Stomach (tissue), 9 donors: Measurements from ENCODE around the gene RGS11. TPM values are rescaled to one million over a fixed set of nuclear protein-coding genes. Genes with fewer than 3 reads are reported as not detected.

ENCODE experiments used
- DNase-seq, 2 donors: peaks; one replicate each; pipeline versions ENCODE4 v3.0.0 to v3.0.0-alpha.2; 2013 to 2019
- H3K27ac ChIP-seq, 5 donors: fragments of 200-600 bp in 4 of 5; sonication (generic) in 4 of 5; one replicate each; pipeline ENCODE4 v1.5.1; 2013 to 2019; ENCODE audit warnings: mild to moderate bottlenecking in 1 of 5, moderate library complexity in 1 of 5
- H3K27me3 ChIP-seq, 3 donors: fragments of 200-600 bp; sonication (generic); one replicate each; pipeline ENCODE4 v1.5.1; 2017 to 2019; ENCODE audit warnings: mixed run types in 1 of 3
- H3K36me3 ChIP-seq, 4 donors: fragments of 200-600 bp; sonication (generic); 1 replicate in 3 of 4; 2 replicates in 1 of 4; pipeline ENCODE4 v1.5.1; 2016 to 2019
- H3K4me1 ChIP-seq, 4 donors: fragments of 200-600 bp; sonication (generic); one replicate each; pipeline ENCODE4 v1.5.1; 2016 to 2019
- H3K4me3 ChIP-seq, 4 donors: fragments of 200-600 bp; sonication (generic) in 3 of 4; one replicate each; pipeline ENCODE4 v1.5.1; 2016 to 2019; ENCODE audit warnings: mild to moderate bottlenecking in 1 of 4
- H3K9me3 ChIP-seq, 4 donors: fragments of 200-600 bp; sonication (generic); one replicate each; pipeline ENCODE4 v1.5.1; 2016 to 2019
- CTCF ChIP-seq, 7 experiments: fragments of 450-650 bp in 4 of 7; fragments of 200-600 bp in 3 of 7; sonication (generic) in 3 of 7; IDR thresholded peaks; one replicate each; pipeline ENCODE4 v1.5.1; 2016 to 2019; ENCODE audit warnings: antibody characterized with exemption in 7 of 7, control low read depth in 2 of 7, mild to moderate bottlenecking in 1 of 7
- EP300 ChIP-seq: sonication (generic); formaldehyde crosslinking; IDR thresholded peaks from one replicate; pipeline ENCODE4 v1.6.1; 2017; ENCODE audit warnings: antibody characterized with exemption
- POLR2A ChIP-seq, 4 donors: fragments of 450-650 bp; IDR thresholded peaks; one replicate each; pipeline ENCODE4 v1.6.1; 2016; ENCODE audit warnings: antibody characterized with exemption in 4 of 4, control low read depth in 2 of 4, mild to moderate bottlenecking in 1 of 4, moderate library complexity in 1 of 4
- POLR2AphosphoS5 ChIP-seq, 3 donors: sonication (generic); formaldehyde crosslinking; IDR thresholded peaks; one replicate each; pipeline ENCODE4 v1.6.1; 2016; ENCODE audit warnings: antibody characterized with exemption in 3 of 3
- WGBS, 5 donors: extraction: QIAGEN DNeasy Blood & Tissue Kit in 3 of 5; methylation state at CpG; one replicate each; pipeline versions ENCODE4 v1.1.5 to v1.1.7; 2013 to 2018; 5-methylcytosine and 5-hydroxymethylcytosine counted together
- intact Hi-C: fragments of 100-400 bp; cut with DNase I; formaldehyde crosslinking; loops from one replicate; pipeline ENCODE4 v1.15.1; 2023; ENCODE audit warnings: low total_unique reads
- polyA plus RNA-seq, 3 donors: library from polyadenylated mRNA; stranded (reverse); fragments of 200-250 nt; gene quantifications; one replicate each; pipeline ENCODE4 v1.2.3, GENCODE V29; 2013
- total RNA-seq, 5 donors: library from RNA; depleted of rRNA; stranded (reverse); fragments of >200 nt; gene quantifications; one replicate each; pipeline versions ENCODE4 v1.1.0 to v1.2.3, GENCODE V29; 2014 to 2016
- donor health status: healthy with polysubstance abuse.
- donor health status: Bipolar disorder and iron deficiency.
- donor health status: healthy.

RGS11 gene
- total and polyA plus RNA-seq, 8 donors = 2.6 to 26.3 (median 9.6) TPM

GRCh38 chr16:263182-263774 is 12.5 kb downstream of the RGS11 start:
- TF ChIP-seq POLR2AphosphoS5 (IDR thresholded peaks at IDR 0.05) (no peak), CTCF (IDR thresholded peaks at IDR 0.05) (no peak), EP300 (no peak), POLR2A (IDR thresholded peaks at IDR 0.05) (no peak)
- Histone ChIP-seq H3K27ac (no peak overlapping the region), H3K27me3 (no peaks in the 10 kb centered on the region), H3K36me3 (peaks cover 48 to 76% (median 73%) of the 10 kb centered on the region in 4 donors), H3K4me3 (no peak overlapping the region), H3K4me1 (peaks cover 0 to 14% (median 12%) of the 10 kb centered on the region in 4 donors), H3K9me3 (no peaks in the 10 kb centered on the region)
- no peak for DNase-seq
- intact Hi-C loops = no loop called here
- WGBS, 5 donors = 93 to 96% (median 93%) methylated on average over 29 to 35 of the region's 35 CpGs

- DNase-seq = no peak
- H3K36me3 ChIP-seq = peaks cover 48 to 78% (median 75%) of the 10 kb centered on the region in 4 donors
- no peak overlapping the region for H3K4me3 ChIP-seq
- peaks cover 0 to 12% (median 9%) of the 10 kb centered on the region in 4 donors for H3K4me1 ChIP-seq
- H3K27ac ChIP-seq = no peak overlapping the region
- TF ChIP-seq POLR2A (IDR thresholded peaks at IDR 0.05) (no peak), CTCF (IDR thresholded peaks at IDR 0.05) (no peak), POLR2AphosphoS5 (IDR thresholded peaks at IDR 0.05) (no peak), EP300 (no peak)
- H3K27me3 ChIP-seq = no peaks in the 10 kb centered on the region
- no peaks in the 10 kb centered on the region for H3K9me3 ChIP-seq
- 92 to 94% (median 93%) methylated on average over 27 to 29 of the region's 29 CpGs for WGBS, 5 donors
- intact Hi-C loops = no loop called here
These were observed 13.5 kb downstream of the RGS11 start for GRCh38 chr16:262121-262745.

- Histone ChIP-seq H3K4me3 (no peak overlapping the region), H3K27ac (no peak overlapping the region), H3K27me3 (no peaks in the 10 kb centered on the region), H3K36me3 (peaks cover 48 to 86% (median 84%) of the 10 kb centered on the region in 4 donors), H3K4me1 (peaks cover 0 to 11% (median 8%) of the 10 kb centered on the region in 4 donors), H3K9me3 (no peaks in the 10 kb centered on the region)
- WGBS, 5 donors = 78 to 93% (median 87%) methylated on average over 13 to 28 of the region's 28 CpGs
- no peak for DNase-seq
- intact Hi-C loops = no loop called here
- TF ChIP-seq EP300 (no peak), POLR2A (IDR thresholded peaks at IDR 0.05) (no peak), CTCF (IDR thresholded peaks at IDR 0.05) (no peak), POLR2AphosphoS5 (IDR thresholded peaks at IDR 0.05) (no peak)
These were observed 14.6 kb downstream of the RGS11 start for GRCh38 chr16:261031-261691.

- TF ChIP-seq POLR2AphosphoS5 (IDR thresholded peaks at IDR 0.05) (no peak), EP300 (no peak)
- no peak for DNase-seq
- 93 to 96% (median 95%) methylated on average over 16 to 19 of the region's 19 CpGs for WGBS, 5 donors
- Histone ChIP-seq H3K4me3 (no peak overlapping the region), H3K4me1 (peaks cover 0 to 3% (median 0%) of the 10 kb centered on the region in 4 donors), H3K36me3 (peaks cover 52 to 90% (median 87%) of the 10 kb centered on the region in 4 donors), H3K9me3 (no peaks in the 10 kb centered on the region), H3K27me3 (no peaks in the 10 kb centered on the region), H3K27ac (no peak overlapping the region)
- intact Hi-C loops = no loop called here
These were observed 15.4 kb downstream of the RGS11 start for GRCh38 chr16:260326-260725.
